NCI-H69 (cell line): ENCODE results near the gene C2CD2.

Source experiments
- DNase-seq: peaks from one replicate; lab custom pipeline; 2025; lab: John Stamatoyannopoulos, UW

The C2CD2 gene

DNA sequence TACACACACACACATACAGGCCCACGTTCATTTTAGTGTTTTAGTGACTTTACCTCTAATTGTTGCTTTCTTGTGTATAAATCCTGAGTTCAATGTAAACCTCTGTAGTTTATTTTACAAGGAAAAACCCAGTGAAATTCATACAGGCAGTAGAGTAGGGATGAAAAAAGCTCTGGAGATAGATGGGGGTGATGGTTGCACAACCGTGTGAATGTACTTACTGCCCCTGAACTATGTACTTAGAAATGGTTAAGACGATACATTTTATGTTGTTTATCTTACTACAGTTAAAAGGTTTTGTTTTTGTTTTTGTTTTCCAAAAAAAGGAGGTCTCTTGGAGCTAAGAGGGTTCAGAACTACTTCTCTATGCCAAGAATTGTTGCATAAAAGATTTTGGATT, 45.0 kb downstream of the C2CD2 start:
- DNase-seq: no peak

GRCh38 chr21:41907496-41908258, 46.1 kb downstream of the C2CD2 start:
- no peak for DNase-seq

DNA sequence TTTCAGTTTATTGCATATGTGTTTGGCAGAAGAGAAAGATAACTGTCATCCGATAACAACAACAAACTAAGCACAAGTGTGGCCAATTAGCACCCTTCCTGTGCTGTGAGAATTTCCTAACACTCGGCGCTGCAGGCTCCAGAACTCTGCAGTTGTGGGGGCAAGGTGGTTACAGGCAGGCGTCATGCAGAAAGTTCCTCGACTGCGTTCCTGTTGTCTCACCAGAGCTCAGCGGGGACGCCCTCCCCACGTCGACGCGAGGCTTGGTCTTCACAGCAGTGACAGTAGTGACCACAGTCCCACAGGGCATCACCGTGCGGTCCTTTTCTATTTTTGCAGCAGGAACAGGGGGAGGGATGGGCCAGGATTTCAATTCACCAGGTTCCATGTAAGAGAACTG, 47.0 kb downstream of the C2CD2 start:
- no peak for DNase-seq

DNA sequence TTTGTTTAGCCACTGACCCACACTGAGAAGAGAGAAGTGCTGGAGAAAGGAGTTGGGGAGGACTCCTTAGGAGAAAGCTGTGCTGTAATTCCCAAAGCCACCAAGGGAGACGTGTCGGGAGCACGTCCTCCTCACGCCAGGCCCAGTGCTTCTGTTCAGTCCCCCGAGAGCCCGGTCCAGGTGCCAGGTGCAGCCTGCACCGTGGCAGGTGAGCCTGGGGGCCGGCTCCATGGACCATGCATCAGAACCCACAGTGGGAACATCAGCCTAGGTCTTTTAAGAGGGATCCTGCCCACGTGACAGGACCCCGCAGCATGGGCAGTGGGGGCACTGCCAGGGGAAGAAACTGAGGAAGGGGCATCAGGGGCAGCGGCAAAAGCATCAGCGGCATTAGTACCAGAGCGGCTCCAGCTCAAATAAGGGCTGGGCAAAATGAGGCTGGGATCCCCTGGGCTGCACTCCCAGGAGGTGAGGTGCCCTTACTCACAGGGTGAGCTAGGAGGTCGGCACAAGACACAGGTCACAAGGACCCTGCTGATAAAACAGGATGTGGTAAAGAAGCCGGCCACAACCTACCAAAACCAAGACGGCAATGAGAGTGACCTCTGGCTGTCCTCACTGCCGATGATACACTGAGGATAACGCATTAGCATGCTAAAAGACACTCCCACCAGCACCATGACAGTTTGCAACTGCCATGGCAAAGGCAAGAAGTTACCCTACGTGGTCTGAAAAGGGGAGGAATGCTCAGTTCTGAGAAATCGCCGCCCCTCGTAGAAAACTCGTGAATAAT, 50.1 kb downstream of the C2CD2 start:
- no peak for DNase-seq

- no peak for DNase-seq
Measured at GRCh38 chr21:41902946-41903345, 50.9 kb downstream of the C2CD2 start.

DNA sequence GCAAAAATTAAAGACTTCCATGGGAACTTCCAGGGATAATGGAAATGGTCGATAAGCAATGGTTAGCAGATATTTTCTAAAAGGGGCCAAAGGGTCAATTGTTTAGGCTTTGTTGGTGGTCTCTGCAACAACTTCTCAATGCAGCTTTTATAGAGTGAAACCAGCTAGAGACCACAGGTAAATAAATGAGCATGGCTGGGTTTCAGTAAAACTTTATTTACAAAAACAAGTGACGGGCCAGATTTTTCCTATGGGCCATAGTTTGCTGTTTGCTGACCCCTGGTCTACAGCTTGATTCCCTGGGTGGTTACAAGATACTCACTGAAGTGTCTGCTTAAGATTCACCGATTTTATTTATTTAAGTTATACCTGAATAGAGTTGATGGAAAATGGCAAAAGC, 52.0 kb downstream of the C2CD2 start:
- no peak for DNase-seq

DNA sequence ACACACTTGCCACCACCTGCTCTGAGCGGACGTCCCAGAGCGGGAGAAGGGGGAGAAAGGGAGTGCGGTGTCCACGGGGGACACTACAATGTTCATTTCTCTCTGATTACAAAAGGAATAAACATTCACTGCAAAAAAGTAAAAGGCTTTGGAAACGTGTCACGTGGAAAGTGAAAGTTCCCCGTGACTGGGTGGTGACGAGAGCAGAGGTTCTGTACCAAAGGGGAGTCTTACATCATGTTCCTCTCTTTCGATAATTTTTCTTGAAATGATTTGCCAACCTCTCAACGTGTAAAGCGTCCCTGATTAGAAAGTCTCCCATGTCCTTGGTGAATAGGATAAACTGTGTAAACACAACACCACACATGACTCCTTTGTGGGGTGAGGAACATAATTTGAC, 52.7 kb downstream of the C2CD2 start:
- DNase-seq: no peak

- no peak for DNase-seq
Measured at GRCh38 chr21:41900401-41900800, 53.4 kb downstream of the C2CD2 start.

GRCh38 chr21:41899426-41900202, 54.2 kb downstream of the C2CD2 start:
- DNase-seq: no peak

DNA sequence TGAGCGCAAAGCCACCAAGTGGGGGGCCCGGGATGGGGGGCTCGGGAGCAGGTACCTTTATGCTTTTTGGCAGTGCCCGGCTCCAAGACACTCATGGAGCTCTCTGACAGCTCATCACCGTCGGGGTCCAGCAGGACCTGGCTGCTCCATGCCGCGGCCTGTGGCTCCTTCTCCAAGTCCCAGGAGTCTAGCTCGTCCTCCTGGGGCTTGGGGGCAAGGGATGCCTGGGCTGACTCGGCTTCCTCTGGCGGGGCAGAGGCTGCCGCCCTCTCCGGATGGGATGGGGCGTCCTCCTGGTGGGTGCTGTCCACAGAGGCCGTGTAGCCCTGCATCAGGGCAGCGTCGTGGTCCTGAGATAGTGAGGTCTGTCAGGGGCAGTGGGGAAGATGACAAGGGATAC, 54.8 kb downstream of the C2CD2 start:
- DNase-seq: no peak

- DNase-seq: peak; percentile 69
Measured at GRCh38 chr21:41897700-41898099, 56.1 kb downstream of the C2CD2 start.

- DNase-seq: no peak
Measured at GRCh38 chr21:41897047-41897669, 56.7 kb downstream of the C2CD2 start.

DNA sequence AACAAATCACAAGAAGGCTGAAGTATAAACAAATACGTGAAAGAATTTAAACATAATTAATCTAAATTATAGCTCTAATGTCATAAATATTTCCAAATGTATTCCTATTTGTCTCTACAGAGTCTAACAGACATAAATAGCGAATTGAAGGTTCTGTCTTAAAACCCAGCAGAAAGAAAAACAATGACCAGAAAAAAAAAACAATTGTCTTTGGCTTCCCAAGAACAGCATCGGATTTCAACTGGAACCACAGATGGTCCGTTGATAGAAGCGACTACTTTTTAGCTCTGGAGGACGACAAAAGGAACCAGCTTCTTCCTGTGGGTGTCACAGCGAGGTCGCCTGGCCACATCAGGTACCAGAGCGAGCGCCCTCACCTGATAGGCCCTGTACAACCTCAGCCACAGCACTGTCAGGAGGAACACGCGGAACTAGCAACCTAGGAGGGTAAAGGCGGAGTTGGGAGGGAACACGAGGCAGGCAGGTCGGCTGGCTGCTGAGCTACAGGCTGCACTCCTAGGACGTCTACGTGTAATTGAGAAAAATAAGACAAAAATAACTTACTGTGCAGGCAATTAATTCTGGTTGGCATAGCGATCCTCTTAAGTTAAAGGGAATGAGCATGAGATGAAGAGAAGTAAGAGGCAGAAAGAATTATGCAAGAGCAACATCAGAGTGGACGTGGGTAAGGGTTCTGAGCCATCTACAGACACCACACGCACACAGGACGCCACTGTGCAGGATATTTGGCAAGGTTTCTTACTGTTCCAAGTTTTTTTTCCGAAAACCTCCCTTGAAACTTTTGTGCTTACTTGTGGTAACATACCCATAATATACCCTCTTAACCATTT, 58.0 kb downstream of the C2CD2 start:
- no peak for DNase-seq

DNA sequence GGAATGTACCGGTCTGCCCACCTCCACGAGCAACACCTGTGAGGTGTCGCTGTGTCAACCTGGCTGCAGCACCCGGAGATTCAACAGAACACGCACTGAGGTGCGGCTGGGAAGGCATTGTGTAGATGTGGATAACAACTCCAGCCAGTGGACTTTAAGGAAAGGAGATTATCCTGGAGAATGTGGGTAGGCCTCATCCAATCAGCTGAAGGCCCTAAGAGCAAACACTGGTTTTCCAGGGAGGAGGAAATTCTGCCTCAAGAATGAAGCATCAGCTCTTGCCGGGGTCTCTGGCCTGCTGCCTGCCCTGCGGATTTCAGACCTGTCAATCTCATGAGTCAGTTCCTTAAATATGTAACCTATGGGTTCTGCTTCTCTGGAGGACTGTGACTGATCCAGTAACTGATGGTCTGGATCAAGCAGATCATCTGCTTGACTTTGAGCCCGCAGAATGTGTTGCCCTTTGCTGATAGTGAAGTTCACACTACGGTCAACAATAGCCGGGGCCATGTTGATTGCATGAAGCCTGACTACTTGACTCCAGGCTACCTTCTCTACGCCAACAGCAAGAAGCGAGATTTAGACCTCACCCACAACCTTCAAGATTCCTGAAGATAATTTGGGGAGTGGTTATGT, 58.8 kb downstream of the C2CD2 start:
- no peak for DNase-seq

DNA sequence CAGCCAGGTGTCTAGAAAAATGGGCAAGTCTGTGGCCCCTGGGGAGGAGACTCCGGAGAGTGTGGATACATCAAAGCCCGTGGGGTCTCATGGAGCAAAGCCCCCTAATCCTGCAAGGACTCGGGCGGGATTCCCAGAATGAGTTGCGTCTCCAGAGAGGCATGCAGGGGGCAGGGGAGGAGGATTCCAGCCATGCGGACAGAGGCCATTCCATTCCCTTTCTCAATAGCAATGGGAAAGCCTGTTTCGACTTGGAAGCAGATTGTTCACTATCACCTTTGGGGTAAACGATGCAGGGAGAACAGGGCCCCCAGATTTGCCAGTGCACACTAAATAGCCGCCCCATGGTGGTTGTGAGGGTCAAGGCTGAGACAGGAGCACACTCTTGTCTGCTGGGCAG, 59.3 kb downstream of the C2CD2 start:
- no peak for DNase-seq

- no peak for DNase-seq
Measured at GRCh38 chr21:41892726-41893125, 61.1 kb downstream of the C2CD2 start.

DNA sequence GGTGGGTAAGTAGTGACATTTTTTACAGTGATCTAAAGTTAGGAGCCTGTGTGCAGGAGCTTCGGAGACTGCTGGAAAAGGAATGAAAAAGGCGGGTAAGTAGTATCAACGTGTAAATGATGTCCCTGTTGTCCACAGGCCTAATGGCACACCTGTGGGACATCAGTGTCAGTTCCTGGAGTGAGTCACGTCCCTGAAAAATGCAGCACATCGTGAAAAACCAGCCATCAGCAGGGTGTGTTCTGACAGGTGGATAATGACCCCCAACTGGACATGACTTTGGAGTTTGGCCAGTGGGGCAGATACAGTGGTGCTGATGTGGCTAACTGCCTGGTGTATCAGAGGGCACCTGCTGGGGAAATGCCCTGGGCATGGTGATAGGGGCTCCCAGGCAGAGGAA, 62.7 kb downstream of the C2CD2 start:
- DNase-seq: no peak

- DNase-seq: no peak
Measured at GRCh38 chr21:41890355-41890754, 63.5 kb downstream of the C2CD2 start.

- DNase-seq: no peak
Measured at GRCh38 chr21:41888749-41889376, 65.0 kb downstream of the C2CD2 start.

DNA sequence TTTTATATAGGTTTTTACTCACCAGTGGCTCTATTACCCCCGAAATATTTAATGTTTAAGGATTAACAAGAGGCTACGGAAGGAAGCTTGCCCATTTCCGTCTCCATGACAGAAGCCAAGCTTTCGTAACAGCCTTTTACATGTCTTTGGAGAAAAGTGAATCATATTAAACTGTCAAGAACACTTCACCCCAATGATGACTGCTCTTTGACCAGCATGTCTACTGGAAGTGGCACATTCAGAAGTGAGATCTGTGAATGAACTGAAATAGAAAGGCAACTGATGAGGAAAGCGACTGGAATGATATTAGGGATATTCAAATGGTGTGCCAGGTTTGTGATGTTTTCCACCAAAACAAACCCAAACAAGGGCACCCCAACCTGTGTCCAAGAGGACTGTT, 66.2 kb downstream of the C2CD2 start:
- DNase-seq: no peak
